SU-DHL-6 (cell line): ENCODE measurements around the gene FGF5.

Experiments used
- CTCF ChIP-seq: fragments of 200-600 bp; sonication (generic); IDR thresholded peaks from one replicate; pipeline ENCODE4 v1.5.1; 2017; ENCODE audit warnings: antibody characterized with exemption, mild to moderate bottlenecking, low read length, moderate library complexity; ENCODE audit not compliant: insufficient read depth, poor library complexity, severe bottlenecking
- EZH2phosphoT487 ChIP-seq: fragments of 200-600 bp; sonication (generic), shearing (Covaris generic); conservative IDR thresholded peaks from 2 replicates; pipeline ENCODE4 v1.6.1; 2018; ENCODE audit warnings: mild to moderate bottlenecking, antibody characterized with exemption, low read length, moderate library complexity, mixed read lengths

GRCh38 chr4:80309294-80310004, 43.0 kb downstream of the FGF5 start:
- TF ChIP-seq CTCF: no peak
- no peak for TF ChIP-seq EZH2phosphoT487
